DMS 273 (cell line): ENCODE data around the gene FOXK2.

Experiments used
- DNase-seq: peaks from one replicate; lab custom pipeline; 2025; ENCODE audit not compliant: unreplicated experiment; lab: John Stamatoyannopoulos, UW

Gene FOXK2

GRCh38 chr17:82587234-82588086 lies 67.9 kb downstream of the FOXK2 start:
- DNase-seq: no peak

- DNase-seq: no peak
Measured at GRCh38 chr17:82588266-82589175, 69.0 kb downstream of the FOXK2 start.

GRCh38 chr17:82589851-82590180 lies 70.3 kb downstream of the FOXK2 start:
- no peak for DNase-seq

DNA sequence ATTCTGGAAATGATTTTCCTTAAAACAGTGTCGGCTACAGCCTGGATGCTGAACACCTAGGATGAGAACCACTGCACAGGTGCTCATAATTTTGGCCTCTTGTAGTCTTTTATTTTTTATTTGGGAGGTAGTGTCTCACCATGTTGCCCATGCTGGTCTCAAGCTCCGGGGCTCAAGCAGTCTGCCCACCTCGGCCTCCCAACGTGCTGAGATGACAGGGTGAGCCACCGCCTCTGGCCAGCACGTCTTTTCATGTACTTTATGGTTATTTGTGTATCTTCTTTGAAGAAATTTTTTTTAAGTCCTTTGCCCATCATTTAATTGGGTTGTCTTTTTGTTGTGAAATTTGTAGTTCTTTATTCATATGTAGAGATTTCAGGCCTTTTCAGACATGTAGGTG lies 70.7 kb downstream of the FOXK2 start:
- DNase-seq: no peak

GRCh38 chr17:82590881-82591539 lies 71.5 kb downstream of the FOXK2 start:
- no peak for DNase-seq

DNA sequence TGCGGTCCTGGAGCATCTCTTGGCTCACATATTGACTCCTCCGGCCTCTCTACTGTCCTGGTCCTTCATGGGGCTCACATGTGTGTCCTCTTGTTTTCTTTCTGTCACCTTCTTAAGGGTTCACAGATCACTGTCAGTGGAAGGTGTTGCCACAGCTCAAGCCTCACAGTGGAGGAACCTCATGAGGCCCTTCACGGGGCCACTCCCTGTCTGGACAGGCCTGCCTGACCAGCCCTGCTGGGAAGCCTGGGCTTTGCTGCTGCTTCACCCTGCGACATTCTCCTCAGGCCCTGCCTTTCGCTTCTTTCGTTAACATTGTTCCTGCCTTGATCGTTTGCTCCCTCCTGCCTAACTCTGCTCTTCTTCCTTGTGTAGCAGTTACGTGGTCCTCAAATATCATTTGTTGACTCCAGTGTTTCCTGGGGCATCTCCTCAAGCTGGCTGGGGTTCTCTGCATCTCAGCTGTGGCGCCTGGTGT lies 72.8 kb downstream of the FOXK2 start:
- DNase-seq: no peak

GRCh38 chr17:82592767-82593589 lies 73.4 kb downstream of the FOXK2 start:
- DNase-seq: peak; percentile 82

GRCh38 chr17:82593590-82594087 lies 74.1 kb downstream of the FOXK2 start:
- DNase-seq: no peak

DNA sequence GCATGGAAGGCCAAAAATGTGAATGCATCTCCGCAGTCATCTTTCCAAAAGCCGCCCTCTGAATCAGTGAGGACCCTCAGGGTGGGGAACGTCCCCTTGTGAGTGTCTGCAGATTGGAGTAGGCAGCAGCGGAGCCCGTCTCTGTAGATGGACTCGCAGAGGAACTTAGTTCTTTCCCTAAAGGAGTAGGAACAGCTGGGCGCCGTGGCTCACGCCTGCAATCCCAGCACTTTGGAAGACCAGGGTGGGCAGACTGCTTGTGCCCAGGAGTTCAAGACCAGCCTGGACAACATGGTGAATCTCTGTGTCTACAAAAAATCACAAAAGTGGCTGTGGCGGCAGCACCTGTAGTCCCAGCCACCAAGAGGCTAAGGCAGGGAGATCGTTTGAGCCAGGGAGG lies 75.0 kb downstream of the FOXK2 start:
- DNase-seq: no peak

GRCh38 chr17:82595893-82596292 lies 76.4 kb downstream of the FOXK2 start:
- DNase-seq: no peak

GRCh38 chr17:82596296-82596695 lies 76.8 kb downstream of the FOXK2 start:
- no peak for DNase-seq

- no peak for DNase-seq
Measured at GRCh38 chr17:82596837-82597672, 77.5 kb downstream of the FOXK2 start.

- no peak for DNase-seq
Measured at GRCh38 chr17:82598256-82599119, 79.0 kb downstream of the FOXK2 start.

DNA sequence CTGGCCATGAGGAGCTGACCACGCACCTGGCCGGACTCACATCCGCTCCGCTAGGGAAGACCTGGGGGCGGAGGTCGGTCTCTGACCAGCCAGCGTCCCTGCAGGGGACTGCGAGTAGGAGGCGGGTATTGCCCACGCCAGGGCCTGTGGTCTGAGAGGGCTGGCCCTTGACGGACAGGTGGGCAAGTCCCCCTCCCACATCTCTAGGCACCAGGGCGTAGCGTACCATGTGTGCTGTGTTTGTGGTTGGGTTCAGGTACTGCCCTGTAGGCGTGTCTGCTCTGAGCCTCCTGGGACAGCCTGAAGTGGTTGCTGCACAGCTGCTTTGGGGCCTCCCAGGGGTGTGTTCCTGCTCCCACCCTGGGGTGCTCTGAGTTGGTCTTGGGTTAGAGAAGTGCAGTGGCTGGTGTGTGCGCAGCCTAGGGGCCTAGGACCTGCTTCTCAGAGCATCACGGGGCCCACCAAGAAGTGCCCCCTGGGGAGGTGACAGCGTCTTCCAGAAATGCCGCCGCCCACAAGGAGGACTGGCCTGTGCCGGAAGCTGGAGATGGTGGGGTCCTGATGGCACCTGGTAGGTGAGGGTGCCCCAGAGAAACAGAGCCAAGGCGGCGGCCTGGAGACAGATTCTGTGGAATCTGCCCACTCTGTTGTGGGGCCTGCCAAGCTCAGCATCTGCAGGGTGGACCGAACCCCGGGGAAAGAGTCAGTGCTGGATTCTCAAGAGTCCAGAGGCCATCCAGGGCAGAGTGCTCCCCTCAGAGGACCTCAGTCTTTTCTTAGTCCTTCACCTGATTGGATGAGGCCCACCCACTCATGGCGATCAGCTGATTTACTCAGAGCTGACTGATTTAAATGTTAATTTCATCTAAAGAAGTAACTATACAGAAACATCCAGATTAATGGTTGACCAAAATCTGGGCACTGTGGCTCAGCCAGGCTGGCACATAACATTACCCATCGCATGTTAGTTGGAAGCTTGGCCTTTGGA lies 80.4 kb downstream of the FOXK2 start:
- no peak for DNase-seq

- DNase-seq: no peak
Measured at GRCh38 chr17:82600731-82601446, 81.4 kb downstream of the FOXK2 start.

DNA sequence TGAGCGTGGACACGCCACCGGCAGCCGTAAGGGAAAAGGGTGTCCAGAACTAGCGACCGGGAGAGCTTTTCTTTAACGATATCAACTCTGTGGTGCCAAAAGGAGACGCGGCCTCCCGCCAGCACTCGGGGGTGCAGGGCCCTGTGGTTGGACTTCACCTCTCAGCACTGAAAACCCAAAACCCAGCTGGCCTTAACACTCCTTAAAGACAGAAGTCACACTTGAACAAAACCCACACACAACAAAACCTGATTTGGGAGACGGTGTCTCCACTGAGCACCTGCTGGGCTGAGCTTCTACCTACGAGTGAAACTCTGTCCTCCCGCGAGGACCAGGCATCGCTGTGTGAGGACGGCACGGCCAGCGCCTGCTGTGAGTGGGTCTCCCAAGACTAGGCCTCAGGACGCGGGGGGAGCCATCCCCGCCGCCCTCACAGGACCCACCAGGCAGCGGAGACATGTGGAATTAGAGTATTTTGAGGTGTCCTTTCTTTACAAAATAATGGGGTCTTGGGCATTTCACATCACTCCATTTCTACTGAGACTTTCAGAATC lies 82.0 kb downstream of the FOXK2 start:
- DNase-seq: no peak
